Trophoblast cell (in vitro differentiated cells and primary cell): ENCODE data around the gene NTN4.
A peak's percentile ranks its signal among the peaks of the same experiment; 100 is the strongest.

Source experiments
- DNase-seq, 2 donors: peaks; one replicate each; pipeline ENCODE4 v3.0.0-alpha.2; 2016
- H2AFZ ChIP-seq: 2 replicates; pipeline ENCODE4 v1.6.1; 2013; ENCODE audit warnings: low read length, moderate library complexity, mild to moderate bottlenecking; ENCODE audit not compliant: insufficient read depth, poor library complexity
- H2AK5ac ChIP-seq: 2 replicates; pipeline ENCODE4 v1.6.1; 2013; ENCODE audit warnings: mild to moderate bottlenecking, low read length
- H2BK120ac ChIP-seq: 2 replicates; pipeline ENCODE4 v1.6.1; 2013; ENCODE audit warnings: low read length, mild to moderate bottlenecking, moderate library complexity; ENCODE audit not compliant: insufficient read depth, poor library complexity
- H2BK12ac ChIP-seq: 2 replicates; pipeline ENCODE4 v1.6.1; 2013; ENCODE audit warnings: mild to moderate bottlenecking, low read length, moderate library complexity
- H2BK5ac ChIP-seq: 2 replicates; pipeline ENCODE4 v1.6.1; 2013; ENCODE audit warnings: low read length, low read depth, moderate library complexity, mild to moderate bottlenecking; ENCODE audit not compliant: poor library complexity
- H3K14ac ChIP-seq: 2 replicates; pipeline ENCODE4 v1.6.1; 2013; ENCODE audit warnings: mild to moderate bottlenecking, low read length
- H3K18ac ChIP-seq: 2 replicates; pipeline ENCODE4 v1.6.1; 2013; ENCODE audit warnings: mild to moderate bottlenecking, low read length
- H3K23ac ChIP-seq: 2 replicates; pipeline ENCODE4 v1.6.1; 2013; ENCODE audit warnings: low read length
- H3K27ac ChIP-seq: 2 replicates; pipeline ENCODE4 v1.5.1; 2013; ENCODE audit warnings: low read depth, mild to moderate bottlenecking, inconsistent platforms, low read length, moderate library complexity
- H3K27me3 ChIP-seq: 2 replicates; pipeline ENCODE4 v1.6.1; 2013; ENCODE audit warnings: inconsistent platforms, mild to moderate bottlenecking, low read length, moderate library complexity; ENCODE audit not compliant: insufficient read depth
- H3K36me3 ChIP-seq, 2 experiments: 1 replicate in 1 of 2; 2 replicates in 1 of 2; pipeline ENCODE4 v1.6.1; 2013; ENCODE audit warnings: low read length in 2 of 2, mild to moderate bottlenecking in 2 of 2, moderate library complexity in 1 of 2; ENCODE audit not compliant: insufficient read depth in 2 of 2, control insufficient read depth in 1 of 2
- H3K4ac ChIP-seq: 2 replicates; pipeline ENCODE4 v1.6.1; 2013; ENCODE audit warnings: low read depth, mild to moderate bottlenecking, low read length, moderate library complexity
- H3K4me1 ChIP-seq, 2 experiments: 1 replicate in 1 of 2; 2 replicates in 1 of 2; pipeline ENCODE4 v1.6.1; 2013; ENCODE audit warnings: low read length in 2 of 2, mild to moderate bottlenecking in 2 of 2, moderate library complexity in 1 of 2; ENCODE audit not compliant: insufficient read depth in 2 of 2, control insufficient read depth in 1 of 2
- H3K4me2 ChIP-seq: 2 replicates; pipeline ENCODE4 v1.6.1; 2013; ENCODE audit warnings: inconsistent platforms, mild to moderate bottlenecking, low read length, moderate library complexity
- H3K4me3 ChIP-seq: 2 replicates; pipeline ENCODE4 v1.5.1; 2013; ENCODE audit warnings: mild to moderate bottlenecking, low read depth, low read length, inconsistent platforms
- H3K79me1 ChIP-seq: one replicate; pipeline ENCODE4 v1.6.1; 2013; ENCODE audit warnings: low read length
- H3K79me2 ChIP-seq: 2 replicates; pipeline ENCODE4 v1.6.1; 2013; ENCODE audit warnings: low read length, mild to moderate bottlenecking; ENCODE audit not compliant: control insufficient read depth, insufficient read depth, poor library complexity
- H3K9ac ChIP-seq: 2 replicates; pipeline ENCODE4 v1.6.1; 2013; ENCODE audit warnings: mild to moderate bottlenecking, low read length
- H3K9me3 ChIP-seq: 2 replicates; pipeline ENCODE4 v1.6.1; 2013; ENCODE audit warnings: low read depth, mild to moderate bottlenecking, control low read depth, inconsistent platforms, low read length; ENCODE audit not compliant: insufficient read depth
- H4K12ac ChIP-seq: 2 replicates; pipeline ENCODE4 v1.6.1; 2013; ENCODE audit warnings: low read depth, mild to moderate bottlenecking, low read length, moderate library complexity
- H4K8ac ChIP-seq: 2 replicates; pipeline ENCODE4 v1.6.1; 2013; ENCODE audit warnings: low read depth, mild to moderate bottlenecking, low read length, moderate library complexity
- H4K91ac ChIP-seq: one replicate; pipeline ENCODE4 v1.6.1; 2013; ENCODE audit warnings: low read depth, mild to moderate bottlenecking, low read length, moderate library complexity
- WGBS: extraction: QIAGEN DNeasy Blood & Tissue Kit; methylation state at CpG from one replicate; pipeline ENCODE4 v1.1.7; 2013; ENCODE audit warnings: missing lambda C conversion rate; ENCODE audit not compliant: insufficient read length, insufficient coverage; ENCODE audit errors: extremely low coverage; 5-methylcytosine and 5-hydroxymethylcytosine counted together

NTN4 gene

DNA sequence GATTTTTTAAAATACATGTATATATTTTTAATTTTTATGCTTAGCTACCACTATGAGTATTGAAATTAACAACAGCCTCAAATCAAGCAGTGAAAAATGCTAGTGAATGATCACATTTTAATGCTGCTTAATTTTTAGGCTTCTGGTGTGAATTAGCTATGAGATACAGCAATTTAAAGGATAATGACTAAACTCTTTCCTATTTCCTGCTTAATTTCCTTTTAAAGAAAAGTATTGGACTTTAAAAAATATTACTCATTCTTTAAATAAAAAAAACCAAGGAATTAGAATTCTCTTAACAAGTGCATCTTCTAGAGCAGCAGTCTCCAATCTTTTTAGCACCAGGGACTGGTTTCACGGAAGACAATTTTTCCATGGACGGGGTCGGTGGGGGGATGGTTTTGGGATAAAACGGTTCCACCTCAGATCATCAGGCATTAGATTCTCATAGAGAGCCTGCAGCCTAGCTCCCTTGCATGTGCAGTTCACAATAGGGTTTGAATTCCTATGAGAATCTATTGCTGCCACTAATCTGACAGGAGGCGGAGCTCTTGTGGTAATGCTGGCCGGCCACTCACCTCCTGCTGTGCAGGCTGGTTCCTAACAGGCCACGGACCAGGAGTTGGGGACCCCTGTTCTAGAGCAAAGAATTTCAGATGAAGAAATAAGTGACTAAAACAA lies 18.6 kb upstream of the NTN4 start:
- no peak overlapping the region for H3K4ac ChIP-seq
- no peak overlapping the region for H2BK5ac ChIP-seq
- H3K79me2 ChIP-seq = no peaks in the 10 kb centered on the region
- H3K9me3 ChIP-seq = no peaks in the 10 kb centered on the region
- no peak overlapping the region for H2AFZ ChIP-seq
- no peak overlapping the region for H3K23ac ChIP-seq
- H4K12ac ChIP-seq = no peak overlapping the region
- H3K79me1 ChIP-seq = no peaks in the 10 kb centered on the region
- no peak overlapping the region for H4K8ac ChIP-seq
- H3K27me3 ChIP-seq = no peaks in the 10 kb centered on the region
- no peak overlapping the region for H3K18ac ChIP-seq
- H2BK120ac ChIP-seq = no peak overlapping the region
- no peak overlapping the region for H3K4me3 ChIP-seq
- H2AK5ac ChIP-seq = no peak overlapping the region
- no peaks in the 10 kb centered on the region for H3K4me1 ChIP-seq
- H3K27ac ChIP-seq = no peak overlapping the region
- no peak overlapping the region for H3K4me2 ChIP-seq
- no peak overlapping the region for H4K91ac ChIP-seq
- no peak overlapping the region for H3K14ac ChIP-seq
- no peak overlapping the region for H2BK12ac ChIP-seq
- no peak for DNase-seq
- H3K9ac ChIP-seq = no peak overlapping the region
- no peaks in the 10 kb centered on the region for H3K36me3 ChIP-seq
- WGBS = no CpG with 5 or more reads among the region's 7 CpGs

DNA sequence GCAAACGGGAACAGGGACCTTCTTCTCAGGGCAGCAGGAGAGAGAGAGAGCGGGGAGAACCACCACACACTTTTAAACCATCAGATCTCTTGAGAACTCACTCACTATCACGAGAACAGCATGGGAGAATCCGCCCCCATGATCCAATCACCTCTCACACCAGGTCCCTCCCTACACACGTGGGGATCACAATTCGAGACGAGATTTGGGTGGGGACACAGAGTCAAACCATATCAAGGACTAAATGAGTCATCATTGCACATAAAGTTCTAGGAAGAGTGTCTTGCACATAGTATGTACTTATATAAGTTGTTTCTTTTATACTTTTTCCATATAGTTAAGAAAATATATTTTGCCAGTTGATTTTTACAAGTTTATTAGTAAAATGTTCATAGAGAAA lies 17.6 kb upstream of the NTN4 start:
- Histone ChIP-seq H3K27ac (no peak overlapping the region), H2AFZ (no peak overlapping the region), H3K18ac (no peak overlapping the region), H2BK5ac (no peak overlapping the region), H3K9me3 (no peaks in the 10 kb centered on the region), H2BK12ac (no peak overlapping the region), H3K27me3 (no peaks in the 10 kb centered on the region), H3K14ac (no peak overlapping the region), H3K79me1 (no peaks in the 10 kb centered on the region), H3K4me3 (no peak overlapping the region), H3K36me3 (no peaks in the 10 kb centered on the region), H3K9ac (no peak overlapping the region), H2AK5ac (no peak overlapping the region), H3K23ac (no peak overlapping the region), H3K4me2 (no peak overlapping the region), H3K4ac (no peak overlapping the region), H4K8ac (no peak overlapping the region), H3K79me2 (no peaks in the 10 kb centered on the region), H4K12ac (no peak overlapping the region), H2BK120ac (no peak overlapping the region), H4K91ac (no peak overlapping the region), H3K4me1 (no peaks in the 10 kb centered on the region)
- no peak for DNase-seq
- no CpG with 5 or more reads among the region's 7 CpGs for WGBS

DNA sequence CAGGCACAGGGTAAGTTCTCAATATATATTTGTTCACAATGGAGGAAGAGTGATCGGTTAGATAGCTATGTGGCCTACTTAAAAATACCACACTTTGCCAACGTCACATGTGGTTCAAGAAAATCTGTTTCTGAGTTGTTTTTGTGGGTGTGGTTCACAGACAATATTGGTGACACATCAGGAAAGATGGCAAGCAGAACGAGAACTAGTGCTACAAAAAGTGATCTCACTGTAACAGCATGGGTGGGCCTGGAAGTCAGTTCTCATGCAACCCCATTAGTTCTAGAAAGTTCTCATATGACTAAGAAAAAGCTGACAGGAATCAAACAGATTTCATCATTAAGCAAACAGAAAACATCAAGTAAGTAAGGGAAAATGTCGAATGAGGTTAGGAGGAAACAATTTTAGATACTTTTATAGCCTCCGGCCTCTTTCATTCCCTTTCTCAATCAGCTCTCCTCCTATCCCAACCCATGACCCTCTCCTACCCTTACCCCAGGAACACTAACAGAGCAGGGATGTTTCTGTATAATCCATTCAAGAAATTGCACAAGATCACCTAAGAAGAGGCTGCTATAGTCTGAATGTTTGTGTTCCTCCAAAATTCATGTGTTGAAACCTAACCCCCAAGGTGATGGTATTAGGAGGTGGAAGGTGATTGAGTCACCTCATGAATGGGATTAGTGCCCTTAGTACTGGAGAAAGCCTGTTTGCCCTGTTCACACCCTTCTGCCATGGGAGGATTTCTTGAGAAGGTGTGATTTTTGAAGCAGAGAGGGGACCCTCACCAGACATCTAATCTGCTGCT lies 15.5 kb upstream of the NTN4 start:
- no peak overlapping the region for H2BK5ac ChIP-seq
- no peak overlapping the region for H3K4ac ChIP-seq
- H3K23ac ChIP-seq = no peak overlapping the region
- no peak overlapping the region for H2BK12ac ChIP-seq
- H3K27me3 ChIP-seq = no peaks in the 10 kb centered on the region
- H3K36me3 ChIP-seq = no peaks in the 10 kb centered on the region
- H3K9ac ChIP-seq = no peak overlapping the region
- H3K4me1 ChIP-seq = peaks cover 0 to 2% of the 10 kb centered on the region in 2 experiments
- no peak overlapping the region for H3K4me3 ChIP-seq
- H3K27ac ChIP-seq = no peak overlapping the region
- no peaks in the 10 kb centered on the region for H3K79me1 ChIP-seq
- no peaks in the 10 kb centered on the region for H3K9me3 ChIP-seq
- H2BK120ac ChIP-seq = no peak overlapping the region
- H4K12ac ChIP-seq = no peak overlapping the region
- no peak overlapping the region for H4K91ac ChIP-seq
- no CpG with 5 or more reads among the region's 5 CpGs for WGBS
- H2AK5ac ChIP-seq = no peak overlapping the region
- H2AFZ ChIP-seq = no peak overlapping the region
- H3K79me2 ChIP-seq = no peaks in the 10 kb centered on the region
- DNase-seq = peak; percentile 38 to 62
- H3K14ac ChIP-seq = no peak overlapping the region
- no peak overlapping the region for H3K4me2 ChIP-seq
- H4K8ac ChIP-seq = no peak overlapping the region
- H3K18ac ChIP-seq = no peak overlapping the region

DNA sequence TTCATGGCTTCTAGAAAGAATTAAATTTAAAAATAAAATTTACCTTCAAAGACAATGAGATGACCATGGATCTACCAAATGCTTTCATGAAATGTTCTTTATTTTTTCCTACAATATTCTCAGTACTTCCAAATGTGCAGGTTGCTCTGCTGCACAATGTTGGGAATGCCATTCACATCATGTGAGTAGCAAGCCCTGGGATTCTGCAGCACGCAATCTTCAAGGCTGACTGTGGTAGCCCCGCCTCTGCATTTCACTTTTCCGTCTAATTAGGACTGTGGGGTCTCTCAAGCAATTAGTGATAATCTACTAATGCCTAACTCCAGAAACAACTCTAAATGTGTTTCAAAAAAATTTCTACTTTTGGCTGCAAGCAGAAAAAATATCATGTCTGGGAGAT lies 13.7 kb upstream of the NTN4 start:
- Histone ChIP-seq H3K79me2 (no peaks in the 10 kb centered on the region), H3K27ac (no peak overlapping the region), H4K8ac (no peak overlapping the region), H3K9me3 (no peaks in the 10 kb centered on the region), H3K9ac (no peak overlapping the region), H3K23ac (no peak overlapping the region), H3K14ac (no peak overlapping the region), H3K18ac (no peak overlapping the region), H3K4me1 (peaks cover 0 to 2% of the 10 kb centered on the region in 2 experiments), H3K36me3 (no peaks in the 10 kb centered on the region), H3K4ac (no peak overlapping the region), H2AK5ac (no peak overlapping the region), H4K12ac (no peak overlapping the region), H3K27me3 (no peaks in the 10 kb centered on the region), H2BK5ac (no peak overlapping the region), H2BK120ac (no peak overlapping the region), H3K79me1 (no peaks in the 10 kb centered on the region), H3K4me2 (no peak overlapping the region), H3K4me3 (no peak overlapping the region), H4K91ac (no peak overlapping the region), H2BK12ac (no peak overlapping the region), H2AFZ (no peak overlapping the region)
- WGBS = no CpG with 5 or more reads among the region's 3 CpGs
- DNase-seq = peak in 1 of 2 donors; percentile 32
